HEK293 (cell line): ENCODE measurements around the gene DMWD.
A peak's percentile ranks its signal among the peaks of the same experiment; 100 is the strongest.

ENCODE experiments used
- CTCF ChIA-PET: fragments of 350-600 bp; formaldehyde crosslinking; extraction: SDS; loops from one replicate; lab custom pipeline; 2021; ENCODE audit warnings: antibody characterized with exemption; lab: Yijun Ruan, JAX
- POLR2A ChIA-PET: fragments of 300-600 bp; formaldehyde crosslinking; extraction: SDS; loops from one replicate; lab custom pipeline; 2020; ENCODE audit warnings: antibody characterized with exemption, inconsistent platforms; lab: Yijun Ruan, JAX
- H3K27ac ChIP-seq: fragments of 200-500 bp; sonication (Bioruptor generic); 2 replicates; pipeline ENCODE4 v1.5.1; 2014; ENCODE audit warnings: low read depth, low read length, control low read depth, inconsistent platforms; ENCODE audit errors: extremely low read depth
- H3K36me3 ChIP-seq, 2 experiments: fragments of 200-500 bp in 1 of 2; sonication (Bioruptor generic) in 1 of 2; 1 replicate in 1 of 2; 2 replicates in 1 of 2; pipeline ENCODE4 v1.5.1; 2014 to 2017; ENCODE audit warnings: inconsistent platforms in 2 of 2, low read length in 2 of 2; ENCODE audit not compliant: control insufficient read depth in 2 of 2, insufficient read depth in 1 of 2
- H3K4me1 ChIP-seq: fragments of 200-500 bp; sonication (Bioruptor generic); 2 replicates; pipeline ENCODE4 v1.5.1; 2014; ENCODE audit warnings: mild to moderate bottlenecking, low read length, inconsistent platforms; ENCODE audit not compliant: control insufficient read depth, insufficient read depth
- H3K4me3 ChIP-seq: 2 replicates; pipeline ENCODE4 v1.5.1; 2011; ENCODE audit warnings: low read depth, mild to moderate bottlenecking, control low read depth, low read length, moderate library complexity
- H3K9me3 ChIP-seq: fragments of 200-500 bp; sonication (Bioruptor generic); 2 replicates; pipeline ENCODE4 v1.5.1; 2014; ENCODE audit warnings: low read depth, low read length, inconsistent platforms; ENCODE audit not compliant: control insufficient read depth, insufficient read depth
- BCL6B ChIP-seq: fragments of 450-650 bp; formaldehyde crosslinking; IDR thresholded peaks from 2 replicates; pipeline ENCODE4 v1.5.1; 2017; ENCODE audit warnings: missing biosample characterization, missing genetic modification characterization
- GLIS2 ChIP-seq: fragments of 450-650 bp; formaldehyde crosslinking; IDR thresholded peaks from 2 replicates; pipeline ENCODE4 v1.5.1; 2016; ENCODE audit warnings: missing biosample characterization, missing genetic modification characterization
- KLF8 ChIP-seq: fragments of 450-650 bp; formaldehyde crosslinking; IDR thresholded peaks from 2 replicates; pipeline ENCODE4 v1.5.1; 2016; ENCODE audit warnings: missing biosample characterization, missing genetic modification characterization
- PRDM10 ChIP-seq: fragments of 450-650 bp; formaldehyde crosslinking; IDR thresholded peaks from 2 replicates; pipeline ENCODE4 v1.5.1; 2016; ENCODE audit warnings: missing biosample characterization, missing genetic modification characterization
- REST ChIP-seq: fragments of 450-650 bp; formaldehyde crosslinking; IDR thresholded peaks from 2 replicates; pipeline ENCODE4 v1.5.1; 2016; ENCODE audit warnings: missing biosample characterization, missing genetic modification characterization
- ZBTB1 ChIP-seq: fragments of 450-650 bp; formaldehyde crosslinking; IDR thresholded peaks from 2 replicates; pipeline ENCODE4 v1.5.1; 2016; ENCODE audit warnings: missing biosample characterization, missing genetic modification characterization
- ZBTB26 ChIP-seq: fragments of 450-650 bp; formaldehyde crosslinking; optimal IDR thresholded peaks from 2 replicates; pipeline ENCODE3; 2016; ENCODE audit warnings: missing biosample characterization, mild to moderate bottlenecking, missing genetic modification characterization
- ZBTB6 ChIP-seq: fragments of 450-650 bp; formaldehyde crosslinking; IDR thresholded peaks from 2 replicates; pipeline ENCODE4 v1.5.1; 2017; ENCODE audit warnings: missing biosample characterization, missing genetic modification characterization
- ZFHX2 ChIP-seq: fragments of 450-650 bp; formaldehyde crosslinking; conservative IDR thresholded peaks from 2 replicates; pipeline ENCODE4 v1.5.1; 2016; ENCODE audit warnings: missing biosample characterization, missing genetic modification characterization
- ZNF121 ChIP-seq: fragments of 450-650 bp; formaldehyde crosslinking; IDR thresholded peaks from 2 replicates; pipeline ENCODE4 v1.5.1; 2016; ENCODE audit warnings: missing biosample characterization, missing genetic modification characterization
- ZNF146 ChIP-seq: fragments of 450-650 bp; formaldehyde crosslinking; IDR thresholded peaks from 2 replicates; pipeline ENCODE4 v1.5.1; 2016; ENCODE audit warnings: missing biosample characterization, missing genetic modification characterization
- ZNF335 ChIP-seq: fragments of 450-650 bp; formaldehyde crosslinking; conservative IDR thresholded peaks from 2 replicates; pipeline ENCODE4 v1.5.1; 2016; ENCODE audit warnings: missing biosample characterization, missing genetic modification characterization
- ZNF449 ChIP-seq: fragments of 450-650 bp; formaldehyde crosslinking; IDR thresholded peaks from 2 replicates; pipeline ENCODE4 v1.5.1; 2017; ENCODE audit warnings: missing biosample characterization, mild to moderate bottlenecking, missing genetic modification characterization, moderate library complexity
- ZNF473 ChIP-seq: fragments of 450-650 bp; formaldehyde crosslinking; IDR thresholded peaks from 2 replicates; pipeline ENCODE4 v1.5.1; 2017; ENCODE audit warnings: missing biosample characterization, missing genetic modification characterization
- ZNF501 ChIP-seq: fragments of 450-650 bp; formaldehyde crosslinking; IDR thresholded peaks from 2 replicates; pipeline ENCODE4 v1.5.1; 2016; ENCODE audit warnings: missing biosample characterization, missing genetic modification characterization
- ZNF558 ChIP-seq: fragments of 450-650 bp; formaldehyde crosslinking; IDR thresholded peaks from 2 replicates; pipeline ENCODE4 v1.5.1; 2016; ENCODE audit warnings: missing biosample characterization, missing genetic modification characterization

The DMWD gene

GRCh38 chr19:45772130-45772840 is 20.4 kb downstream of the DMWD start (continued):
- no peak for TF ChIP-seq REST (tag by site-specific recombination)
- no peak for TF ChIP-seq ZNF558 (tag by site-specific recombination)
- TF ChIP-seq ZNF121 (tag by site-specific recombination) = no peak
- TF ChIP-seq ZNF449 (tag by site-specific recombination) = no peak
- no peak for TF ChIP-seq ZBTB1 (tag by site-specific recombination)
- no peak for TF ChIP-seq ZNF473
- TF ChIP-seq BCL6B = no peak
- no peak for TF ChIP-seq ZNF146 (tag by site-specific recombination)
- TF ChIP-seq GLIS2 = no peak

- Histone ChIP-seq H3K4me3 (no peak overlapping the region), H3K9me3 (no peaks in the 10 kb centered on the region), H3K4me1 (peaks cover 14% of the 10 kb centered on the region), H3K27ac (peak overlapping the region; percentile 70), H3K36me3 (peaks cover 16 to 29% of the 10 kb centered on the region in 2 experiments)
- CTCF ChIA-PET = interaction anchor here (0.6 to 2.7 kb wide), 11 partner anchors 11 to 621 kb away, joined by 3 to 22 read pairs (median 7); partner anchors contain the start of genes DMPK and DMWD
- POLR2A ChIA-PET = interaction anchor here (0.6 to 7.2 kb wide), 11 partner anchors 12 to 102 kb away, joined by 3 to 133 read pairs (median 37); partner anchors contain the start of genes DMPK, DMWD, FBXO46 and FOXA3
- peak; percentile 45; the same call in 1 of the 2 replicates for TF ChIP-seq ZBTB6 (tag by site-specific recombination)
- TF ChIP-seq ZNF501 (tag by site-specific recombination) = no peak
Measured at GRCh38 chr19:45771311-45771933, 21.2 kb downstream of the DMWD start.

GRCh38 chr19:45770192-45771101 is 22.2 kb downstream of the DMWD start:
- no peaks in the 10 kb centered on the region for H3K9me3 ChIP-seq
- ChIA-PET POLR2A (interaction anchor here (0.6 to 7.2 kb wide), 29 partner anchors 8 to 1606 kb away, joined by 3 to 133 read pairs (median 5); partner anchors contain the start of genes DMPK, DMWD, FBXO46 and FOXA3), CTCF (interaction anchor here (0.6 to 2.7 kb wide), 26 partner anchors 11 to 711 kb away, joined by 3 to 61 read pairs (median 4); partner anchors contain the start of genes DMPK, DMWD and QPCTL)
- peak overlapping the region; percentile 36 for H3K4me3 ChIP-seq
- peaks cover 15% of the 10 kb centered on the region for H3K4me1 ChIP-seq
- peaks cover 13 to 28% of the 10 kb centered on the region in 2 experiments for H3K36me3 ChIP-seq
- H3K27ac ChIP-seq = peak overlapping the region; percentile 70
- TF ChIP-seq KLF8 (tag by site-specific recombination) = peak; percentile 99
- peak; percentile 99 for TF ChIP-seq ZFHX2 (tag by site-specific recombination)
- peak; percentile 74 for TF ChIP-seq ZBTB26 (tag by site-specific recombination)
- TF ChIP-seq PRDM10 (tag by site-specific recombination) = no peak
- peak; percentile 80 for TF ChIP-seq ZNF335 (tag by site-specific recombination)
